Activated CD4-positive, alpha-beta T cell treated with anti-CD3 and anti-CD28 coated beads, Interleukin-10, Interleukin-2, amounts not matched to agents 100 ng/mL and 50 ng/mL, durations not matched to agents 16 hours and 8 hours (primary cell): ENCODE results near the gene HMGN5.

Source experiments
- DNase-seq: peaks from one replicate; pipeline ENCODE4 v3.0.0-alpha.2; 2020

Gene HMGN5

GRCh38 chrX:81201671-81202455 lies at the start of gene HMGN5, which contains the start of gene SH3BGRL:
Gene HMGN5, minus strand, starts transcription at chrX:81201913. Its CDS starts 80,364 bp downstream, at chrX:81121549.
Gene SH3BGRL, plus strand, starts transcription at chrX:81202102. Its CDS starts 99 bp downstream, at chrX:81202201.
- peak; percentile 75 for DNase-seq

- no peak for DNase-seq
These were observed 40.0 kb upstream of the HMGN5 start for GRCh38 chrX:81241753-81242152.

- DNase-seq: no peak
These were observed 39.1 kb upstream of the HMGN5 start for GRCh38 chrX:81240701-81241331.

GRCh38 chrX:81238166-81238565 lies 36.5 kb upstream of the HMGN5 start:
- DNase-seq: no peak

GRCh38 chrX:81237516-81237915 lies 35.8 kb upstream of the HMGN5 start:
- no peak for DNase-seq

GRCh38 chrX:81232218-81232617 lies 30.5 kb upstream of the HMGN5 start:
- DNase-seq: no peak

- DNase-seq: no peak
These were observed 29.8 kb upstream of the HMGN5 start for GRCh38 chrX:81231476-81231875.

- no peak for DNase-seq
These were observed 28.2 kb upstream of the HMGN5 start for GRCh38 chrX:81229901-81230300.

- DNase-seq: no peak
These were observed 27.5 kb upstream of the HMGN5 start for GRCh38 chrX:81229229-81229628.

- no peak for DNase-seq
These were observed 14.0 kb upstream of the HMGN5 start for GRCh38 chrX:81215685-81216084.

- no peak for DNase-seq
These were observed 7.2 kb upstream of the HMGN5 start for GRCh38 chrX:81208916-81209315.

- no peak for DNase-seq
These were observed 4.8 kb upstream of the HMGN5 start for GRCh38 chrX:81206476-81206875.

- no peak for DNase-seq
These were observed 3.8 kb upstream of the HMGN5 start for GRCh38 chrX:81205551-81205950.

- no peak for DNase-seq
These were observed 1.2 kb upstream of the HMGN5 start for GRCh38 chrX:81202943-81203342.

GRCh38 chrX:81202456-81202819 lies 725 bp upstream of the HMGN5 start:
- peak; percentile 7 for DNase-seq

GRCh38 chrX:81201071-81201470 lies 642 bp downstream of the HMGN5 start:
- DNase-seq: no peak

- peak; percentile 68 for DNase-seq
These were observed 6.0 kb downstream of the HMGN5 start for GRCh38 chrX:81195712-81196111.

- no peak for DNase-seq
These were observed 6.5 kb downstream of the HMGN5 start for GRCh38 chrX:81195259-81195658.

GRCh38 chrX:81174286-81174685 lies 27.4 kb downstream of the HMGN5 start:
- DNase-seq: no peak

- no peak for DNase-seq
These were observed 33.3 kb downstream of the HMGN5 start for GRCh38 chrX:81168391-81168790.

GRCh38 chrX:81121513-81122363 lies 80.0 kb downstream of the HMGN5 start:
- DNase-seq: peak; percentile 90

GRCh38 chrX:81120936-81121371 lies 80.8 kb downstream of the HMGN5 start:
- DNase-seq: peak; percentile 55

GRCh38 chrX:81120258-81120935 lies 81.3 kb downstream of the HMGN5 start:
- no peak for DNase-seq
